Mesothelial cell of epicardium (in vitro differentiated cells): ENCODE data around the gene RPL36. TPM values are rescaled to one million over a fixed set of nuclear protein-coding genes. Genes with fewer than 3 reads are reported as not detected.

Experiments used
- DNase-seq, 2 experiments: peaks; one replicate each; pipeline ENCODE4 v3.0.0; 2021; ENCODE audit warnings: low spot score in 2 of 2; ENCODE audit not compliant: unreplicated experiment in 2 of 2
- H3K27ac Mint-ChIP-seq: 2 replicates; pipeline ENCODE4 v1.8.0; 2021; ENCODE audit warnings: mixed read lengths
- H3K27me3 Mint-ChIP-seq: 2 replicates; pipeline ENCODE4 v1.8.0; 2021; ENCODE audit warnings: low read depth, mixed read lengths
- H3K36me3 Mint-ChIP-seq: 2 replicates; pipeline ENCODE4 v1.8.0; 2021; ENCODE audit warnings: mixed read lengths
- H3K4me1 Mint-ChIP-seq: 2 replicates; pipeline ENCODE4 v1.8.0; 2021; ENCODE audit warnings: mixed read lengths
- H3K4me3 Mint-ChIP-seq: 2 replicates; pipeline ENCODE4 v1.8.0; 2021; ENCODE audit warnings: mild to moderate bottlenecking, moderate library complexity, mixed read lengths
- H3K9me3 Mint-ChIP-seq: 2 replicates; pipeline ENCODE4 v1.8.0; 2021; ENCODE audit warnings: mixed read lengths
- total RNA-seq: library from RNA; stranded (reverse); gene quantifications from 3 replicates; pipeline ENCODE4 v1.2.1, GENCODE V29; 2021
- TF ChIP-seq, protein P1 (sequence below): fragments of 200-600 bp; sonication (generic); IDR thresholded peaks from one replicate; pipeline ENCODE4 v1.5.0; 2021; ENCODE audit warnings: antibody characterized with exemption; ENCODE audit not compliant: unreplicated experiment

RPL36 gene
- total RNA-seq, 1 donor from 2014 or later, result 947 TPM

DNA sequence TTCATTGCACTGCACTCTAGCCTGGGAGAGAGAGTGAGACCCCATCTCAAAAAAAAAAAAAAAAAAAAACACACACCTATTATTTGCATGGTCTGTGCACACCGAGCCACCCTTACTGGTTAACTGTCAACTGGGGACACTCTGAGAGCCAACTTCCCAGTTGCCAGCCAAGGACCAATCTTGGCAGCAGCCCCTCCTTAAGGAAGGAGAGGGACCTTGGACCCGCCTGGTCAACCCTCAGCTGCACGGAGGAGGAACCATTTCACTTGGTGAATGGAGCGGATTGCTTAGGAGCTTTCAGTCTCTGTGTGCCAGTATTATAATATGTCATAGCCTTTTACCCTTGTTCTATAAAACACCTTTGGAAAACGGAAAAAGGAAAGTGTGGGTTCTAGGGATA, 34.7 kb upstream of the RPL36 start:
- H3K27ac Mint-ChIP-seq, result no peak overlapping the region
- H3K4me1 Mint-ChIP-seq, result no peaks in the 10 kb centered on the region
- H3K36me3 Mint-ChIP-seq, result peaks cover 48% of the 10 kb centered on the region
- no peak overlapping the region for H3K4me3 Mint-ChIP-seq
- H3K27me3 Mint-ChIP-seq, result no peaks in the 10 kb centered on the region
- no peak for DNase-seq
- no peaks in the 10 kb centered on the region for H3K9me3 Mint-ChIP-seq
- TF ChIP-seq, protein P1, sequence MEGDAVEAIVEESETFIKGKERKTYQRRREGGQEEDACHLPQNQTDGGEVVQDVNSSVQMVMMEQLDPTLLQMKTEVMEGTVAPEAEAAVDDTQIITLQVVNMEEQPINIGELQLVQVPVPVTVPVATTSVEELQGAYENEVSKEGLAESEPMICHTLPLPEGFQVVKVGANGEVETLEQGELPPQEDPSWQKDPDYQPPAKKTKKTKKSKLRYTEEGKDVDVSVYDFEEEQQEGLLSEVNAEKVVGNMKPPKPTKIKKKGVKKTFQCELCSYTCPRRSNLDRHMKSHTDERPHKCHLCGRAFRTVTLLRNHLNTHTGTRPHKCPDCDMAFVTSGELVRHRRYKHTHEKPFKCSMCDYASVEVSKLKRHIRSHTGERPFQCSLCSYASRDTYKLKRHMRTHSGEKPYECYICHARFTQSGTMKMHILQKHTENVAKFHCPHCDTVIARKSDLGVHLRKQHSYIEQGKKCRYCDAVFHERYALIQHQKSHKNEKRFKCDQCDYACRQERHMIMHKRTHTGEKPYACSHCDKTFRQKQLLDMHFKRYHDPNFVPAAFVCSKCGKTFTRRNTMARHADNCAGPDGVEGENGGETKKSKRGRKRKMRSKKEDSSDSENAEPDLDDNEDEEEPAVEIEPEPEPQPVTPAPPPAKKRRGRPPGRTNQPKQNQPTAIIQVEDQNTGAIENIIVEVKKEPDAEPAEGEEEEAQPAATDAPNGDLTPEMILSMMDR, result no peak

DNA sequence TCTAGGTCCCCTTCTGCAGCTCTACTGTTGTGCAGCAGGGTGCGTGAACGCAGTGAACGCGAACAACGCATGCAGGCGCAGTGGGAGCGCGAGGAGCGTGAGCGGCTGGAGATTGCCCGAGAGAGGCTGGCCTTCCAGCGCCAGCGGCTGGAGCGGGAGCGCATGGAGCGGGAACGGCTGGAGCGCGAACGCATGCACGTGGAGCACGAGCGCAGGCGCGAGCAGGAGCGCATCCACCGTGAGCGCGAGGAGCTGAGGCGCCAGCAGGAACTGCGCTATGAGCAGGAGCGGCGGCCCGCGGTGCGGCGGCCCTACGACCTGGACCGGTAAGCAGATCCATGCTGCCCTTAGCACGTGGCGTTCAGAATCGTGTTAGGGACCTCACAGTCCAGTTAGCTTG, 28.6 kb upstream of the RPL36 start:
- no peaks in the 10 kb centered on the region for H3K27me3 Mint-ChIP-seq
- no peaks in the 10 kb centered on the region for H3K4me1 Mint-ChIP-seq
- H3K4me3 Mint-ChIP-seq, result no peak overlapping the region
- H3K36me3 Mint-ChIP-seq, result peaks cover 36% of the 10 kb centered on the region
- DNase-seq, result no peak
- TF ChIP-seq, protein P1, result no peak
- H3K9me3 Mint-ChIP-seq, result no peaks in the 10 kb centered on the region
- no peak overlapping the region for H3K27ac Mint-ChIP-seq

DNA sequence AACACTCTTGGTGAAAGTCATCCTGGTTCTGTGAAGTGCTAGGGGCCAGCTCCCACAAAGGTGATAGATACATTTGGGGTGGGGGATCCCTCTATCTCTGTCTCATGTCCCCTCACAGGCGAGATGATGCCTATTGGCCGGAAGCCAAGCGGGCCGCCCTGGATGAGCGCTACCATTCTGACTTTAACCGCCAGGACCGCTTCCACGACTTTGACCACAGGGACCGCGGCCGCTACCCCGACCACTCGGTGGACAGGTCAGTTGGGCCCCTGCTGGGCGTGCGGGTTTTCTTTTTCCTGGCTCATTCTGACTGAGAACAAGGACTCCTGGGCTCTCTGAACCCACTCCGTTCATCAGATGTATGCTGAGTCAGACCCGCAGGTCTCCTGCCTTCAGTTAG, 26.2 kb upstream of the RPL36 start:
- no peaks in the 10 kb centered on the region for H3K9me3 Mint-ChIP-seq
- H3K27me3 Mint-ChIP-seq, result no peaks in the 10 kb centered on the region
- H3K36me3 Mint-ChIP-seq, result peaks cover 37% of the 10 kb centered on the region
- TF ChIP-seq, protein P1, result no peak
- H3K4me3 Mint-ChIP-seq, result no peak overlapping the region
- no peak for DNase-seq
- no peak overlapping the region for H3K27ac Mint-ChIP-seq
- peaks cover 4% of the 10 kb centered on the region for H3K4me1 Mint-ChIP-seq

- Mint-ChIP-seq H3K27ac (no peak overlapping the region), H3K27me3 (no peaks in the 10 kb centered on the region), H3K9me3 (no peaks in the 10 kb centered on the region), H3K4me1 (peaks cover 4% of the 10 kb centered on the region), H3K36me3 (peaks cover 40% of the 10 kb centered on the region), H3K4me3 (no peak overlapping the region)
- TF ChIP-seq, protein P1, result no peak
- DNase-seq, result no peak
These were observed 25.6 kb upstream of the RPL36 start for GRCh38 chr19:5664515-5664914.

- Mint-ChIP-seq H3K4me1 (peaks cover 4% of the 10 kb centered on the region), H3K36me3 (peaks cover 37% of the 10 kb centered on the region), H3K4me3 (no peak overlapping the region), H3K9me3 (no peaks in the 10 kb centered on the region), H3K27me3 (no peaks in the 10 kb centered on the region), H3K27ac (no peak overlapping the region)
- TF ChIP-seq, protein P1, result no peak
- no peak for DNase-seq
These were observed 24.1 kb upstream of the RPL36 start for GRCh38 chr19:5665781-5666513.
